NOMO-1 treated with dmso at 0.1 percent for 144 hours (cell line): ENCODE measurements around the gene UROC1.

Experiments
- DNase-seq: peaks from one replicate; lab custom pipeline; 2025; ENCODE audit not compliant: unreplicated experiment; lab: John Stamatoyannopoulos, UW

The UROC1 gene

GRCh38 chr3:126464997-126465396 lies 52.6 kb downstream of the UROC1 start:
- DNase-seq = no peak

GRCh38 chr3:126464494-126464893 lies 53.1 kb downstream of the UROC1 start:
- peak; percentile 28 for DNase-seq

- no peak for DNase-seq
Measured at GRCh38 chr3:126464093-126464492, 53.5 kb downstream of the UROC1 start.

- DNase-seq = no peak
Measured at GRCh38 chr3:126463521-126463920, 54.1 kb downstream of the UROC1 start.

- DNase-seq = no peak
Measured at GRCh38 chr3:126461450-126462070, 56.0 kb downstream of the UROC1 start.

GRCh38 chr3:126460381-126460780 lies 57.2 kb downstream of the UROC1 start:
- no peak for DNase-seq

- no peak for DNase-seq
Measured at GRCh38 chr3:126459763-126460127, 57.8 kb downstream of the UROC1 start.

GRCh38 chr3:126459111-126459762 lies 58.3 kb downstream of the UROC1 start:
- DNase-seq = no peak

- no peak for DNase-seq
Measured at GRCh38 chr3:126456766-126457388, 60.7 kb downstream of the UROC1 start.

GRCh38 chr3:126456211-126456610 lies 61.4 kb downstream of the UROC1 start:
- DNase-seq = no peak

GRCh38 chr3:126454437-126455198 lies 63.0 kb downstream of the UROC1 start:
- no peak for DNase-seq

GRCh38 chr3:126454025-126454424 lies 63.5 kb downstream of the UROC1 start:
- no peak for DNase-seq

- no peak for DNase-seq
Measured at GRCh38 chr3:126452213-126452612, 65.4 kb downstream of the UROC1 start.

GRCh38 chr3:126451511-126451910 lies 66.1 kb downstream of the UROC1 start:
- no peak for DNase-seq

GRCh38 chr3:126450744-126451143 lies 66.8 kb downstream of the UROC1 start:
- DNase-seq = no peak

GRCh38 chr3:126450219-126450618 lies 67.4 kb downstream of the UROC1 start:
- no peak for DNase-seq

- DNase-seq = no peak
Measured at GRCh38 chr3:126449621-126450051, 67.9 kb downstream of the UROC1 start.

- no peak for DNase-seq
Measured at GRCh38 chr3:126448893-126449180, 68.7 kb downstream of the UROC1 start.

GRCh38 chr3:126448136-126448892 lies 69.3 kb downstream of the UROC1 start:
- no peak for DNase-seq

GRCh38 chr3:126447456-126448106 lies 70.0 kb downstream of the UROC1 start:
- DNase-seq = no peak

- no peak for DNase-seq
Measured at GRCh38 chr3:126446791-126447190, 70.8 kb downstream of the UROC1 start.
